GM19023 (cell line): ENCODE measurements around the gene KDM2A.

Experiments
- ATAC-seq: cut with Tn5 transposase; IDR thresholded peaks from one replicate; pipeline ENCODE4 v1.9.1; 2021; ENCODE audit warnings: mild to moderate bottlenecking, moderate library complexity; ENCODE audit not compliant: unreplicated experiment

Gene KDM2A

DNA sequence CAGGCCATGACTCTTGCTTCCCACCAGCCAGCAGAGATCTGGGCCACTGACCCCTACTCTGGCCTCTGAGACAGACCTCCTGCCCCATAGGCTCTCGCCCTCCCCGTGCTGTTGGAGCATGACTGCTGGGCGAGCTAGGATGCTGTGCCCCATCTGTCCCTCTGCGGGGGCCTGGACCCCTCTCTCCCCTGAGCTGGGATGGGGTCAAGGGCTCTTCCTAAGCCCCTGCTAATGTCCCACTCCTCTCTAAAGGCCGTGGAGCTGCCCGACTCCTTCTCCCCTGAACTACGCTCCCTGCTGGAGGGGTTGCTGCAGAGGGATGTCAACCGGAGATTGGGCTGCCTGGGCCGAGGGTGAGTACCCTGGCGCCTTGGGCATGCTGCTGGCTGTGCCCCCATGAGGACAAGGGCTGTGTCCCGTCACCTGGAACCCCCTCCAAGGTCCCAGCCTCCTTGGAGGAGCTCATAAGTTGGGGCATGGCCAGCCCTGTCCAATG is 163.9 kb downstream of the KDM2A start:
- ATAC-seq: no peak

DNA sequence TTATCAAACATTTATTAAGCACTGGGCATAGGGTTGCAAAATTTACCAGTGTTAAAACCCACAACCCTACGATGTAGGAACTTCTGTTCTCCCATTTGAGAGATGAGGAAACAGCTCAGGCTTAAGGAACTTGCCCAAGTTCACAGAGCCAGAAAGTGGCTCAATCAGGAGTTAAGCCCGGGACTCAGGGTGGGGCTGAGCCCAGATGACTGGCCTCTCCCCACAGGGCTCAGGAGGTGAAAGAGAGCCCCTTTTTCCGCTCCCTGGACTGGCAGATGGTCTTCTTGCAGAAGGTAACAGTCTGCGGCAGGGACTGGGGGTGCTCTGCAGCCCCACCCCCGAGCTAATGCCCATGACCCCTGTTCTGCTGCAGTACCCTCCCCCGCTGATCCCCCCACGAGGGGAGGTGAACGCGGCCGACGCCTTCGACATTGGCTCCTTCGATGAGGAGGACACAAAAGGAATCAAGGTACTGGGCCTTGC is 164.5 kb downstream of the KDM2A start:
- ATAC-seq: no peak

DNA sequence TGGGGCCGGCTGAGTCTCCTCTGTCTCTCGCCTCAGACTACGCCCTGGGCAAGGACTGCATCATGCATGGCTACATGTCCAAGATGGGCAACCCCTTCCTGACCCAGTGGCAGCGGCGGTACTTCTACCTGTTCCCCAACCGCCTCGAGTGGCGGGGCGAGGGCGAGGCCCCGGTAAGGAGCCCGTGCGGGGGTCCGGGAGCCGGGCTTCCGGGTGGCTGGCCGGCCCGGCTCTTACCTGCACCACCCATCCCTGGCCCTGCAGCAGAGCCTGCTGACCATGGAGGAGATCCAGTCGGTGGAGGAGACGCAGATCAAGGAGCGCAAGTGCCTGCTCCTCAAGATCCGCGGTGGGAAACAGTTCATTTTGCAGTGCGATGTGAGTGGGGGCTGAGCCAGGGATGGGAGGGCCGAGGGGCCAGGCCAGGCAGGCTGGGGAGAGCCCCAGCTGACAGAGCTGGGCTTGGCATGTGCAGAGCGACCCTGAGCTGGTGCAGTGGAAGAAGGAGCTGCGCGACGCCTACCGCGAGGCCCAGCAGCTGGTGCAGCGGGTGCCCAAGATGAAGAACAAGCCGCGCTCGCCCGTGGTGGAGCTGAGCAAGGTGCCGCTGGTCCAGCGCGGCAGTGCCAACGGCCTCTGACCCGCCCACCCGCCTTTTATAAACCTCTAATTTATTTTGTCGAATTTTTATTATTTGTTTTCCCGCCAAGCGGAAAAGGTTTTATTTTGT is 165.9 kb downstream of the KDM2A start:
- no peak for ATAC-seq

DNA sequence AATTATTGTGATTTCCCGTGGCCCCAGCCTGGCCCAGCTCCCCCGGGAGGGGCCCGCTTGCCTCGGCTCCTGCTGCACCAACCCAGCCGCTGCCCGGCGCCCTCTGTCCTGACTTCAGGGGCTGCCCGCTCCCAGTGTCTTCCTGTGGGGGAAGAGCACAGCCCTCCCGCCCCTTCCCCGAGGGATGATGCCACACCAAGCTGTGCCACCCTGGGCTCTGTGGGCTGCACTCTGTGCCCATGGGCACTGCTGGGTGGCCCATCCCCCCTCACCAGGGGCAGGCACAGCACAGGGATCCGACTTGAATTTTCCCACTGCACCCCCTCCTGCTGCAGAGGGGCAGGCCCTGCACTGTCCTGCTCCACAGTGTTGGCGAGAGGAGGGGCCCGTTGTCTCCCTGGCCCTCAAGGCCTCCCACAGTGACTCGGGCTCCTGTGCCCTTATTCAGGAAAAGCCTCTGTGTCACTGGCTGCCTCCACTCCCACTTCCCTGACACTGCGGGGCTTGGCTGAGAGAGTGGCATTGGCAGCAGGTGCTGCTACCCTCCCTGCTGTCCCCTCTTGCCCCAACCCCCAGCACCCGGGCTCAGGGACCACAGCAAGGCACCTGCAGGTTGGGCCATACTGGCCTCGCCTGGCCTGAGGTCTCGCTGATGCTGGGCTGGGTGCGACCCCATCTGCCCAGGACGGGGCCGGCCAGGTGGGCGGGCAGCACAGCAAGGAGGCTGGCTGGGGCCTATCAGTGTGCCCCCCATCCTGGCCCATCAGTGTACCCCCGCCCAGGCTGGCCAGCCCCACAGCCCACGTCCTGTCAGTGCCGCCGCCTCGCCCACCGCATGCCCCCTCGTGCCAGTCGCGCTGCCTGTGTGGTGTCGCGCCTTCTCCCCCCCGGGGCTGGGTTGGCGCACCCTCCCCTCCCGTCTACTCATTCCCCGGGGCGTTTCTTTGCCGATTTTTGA is 166.8 kb downstream of the KDM2A start:
- ATAC-seq: no peak

DNA sequence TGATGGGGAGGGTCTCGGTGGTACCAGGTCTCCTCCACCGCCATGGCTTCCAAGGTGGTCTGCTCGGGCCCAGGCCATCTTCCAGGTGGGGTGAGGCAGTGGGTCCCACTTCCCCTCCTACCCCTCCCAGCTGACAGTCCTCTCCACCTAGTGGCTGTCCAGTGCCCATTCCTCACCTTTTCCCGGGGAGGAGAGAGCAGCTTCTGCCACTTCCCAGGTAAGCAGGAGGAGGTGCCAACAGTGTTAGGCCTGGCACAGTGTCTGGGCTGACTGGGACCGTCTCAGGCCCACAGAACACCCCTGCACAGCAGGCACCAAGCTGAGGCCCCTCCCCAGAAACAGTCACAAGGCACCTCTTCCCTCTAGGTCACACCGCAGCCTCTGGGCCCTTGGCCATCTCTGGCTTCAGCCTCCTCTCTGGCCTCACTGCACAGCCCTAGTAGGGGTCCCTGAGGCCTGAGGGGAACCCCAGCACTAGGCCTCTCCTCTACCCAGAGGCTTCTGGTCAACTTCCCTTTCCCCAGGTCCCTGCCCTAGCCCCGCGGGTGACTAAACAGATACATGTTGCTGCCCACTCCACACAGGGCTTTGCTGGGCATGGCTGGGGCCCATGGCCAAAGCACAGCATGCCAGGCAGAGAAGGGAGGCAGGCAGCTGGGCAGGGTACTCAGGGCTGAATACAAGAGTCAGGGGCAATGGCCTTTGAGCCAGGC is 167.7 kb downstream of the KDM2A start:
- no peak for ATAC-seq

- ATAC-seq: no peak
Measured at GRCh38 chr11:67287355-67288197, 168.5 kb downstream of the KDM2A start.

DNA sequence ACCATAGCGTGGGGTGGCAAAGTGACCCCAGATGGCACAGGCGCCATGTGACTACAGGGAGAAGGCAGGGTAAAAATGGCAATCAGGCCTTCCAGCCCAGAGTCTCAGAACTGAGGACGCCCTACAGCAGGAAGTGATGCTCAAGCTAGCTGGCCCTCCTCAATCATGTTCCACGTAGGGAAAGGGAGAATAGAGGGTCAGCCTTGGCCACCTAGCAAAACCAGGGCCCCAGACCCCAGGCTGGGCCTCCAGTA is 169.1 kb downstream of the KDM2A start:
- no peak for ATAC-seq

DNA sequence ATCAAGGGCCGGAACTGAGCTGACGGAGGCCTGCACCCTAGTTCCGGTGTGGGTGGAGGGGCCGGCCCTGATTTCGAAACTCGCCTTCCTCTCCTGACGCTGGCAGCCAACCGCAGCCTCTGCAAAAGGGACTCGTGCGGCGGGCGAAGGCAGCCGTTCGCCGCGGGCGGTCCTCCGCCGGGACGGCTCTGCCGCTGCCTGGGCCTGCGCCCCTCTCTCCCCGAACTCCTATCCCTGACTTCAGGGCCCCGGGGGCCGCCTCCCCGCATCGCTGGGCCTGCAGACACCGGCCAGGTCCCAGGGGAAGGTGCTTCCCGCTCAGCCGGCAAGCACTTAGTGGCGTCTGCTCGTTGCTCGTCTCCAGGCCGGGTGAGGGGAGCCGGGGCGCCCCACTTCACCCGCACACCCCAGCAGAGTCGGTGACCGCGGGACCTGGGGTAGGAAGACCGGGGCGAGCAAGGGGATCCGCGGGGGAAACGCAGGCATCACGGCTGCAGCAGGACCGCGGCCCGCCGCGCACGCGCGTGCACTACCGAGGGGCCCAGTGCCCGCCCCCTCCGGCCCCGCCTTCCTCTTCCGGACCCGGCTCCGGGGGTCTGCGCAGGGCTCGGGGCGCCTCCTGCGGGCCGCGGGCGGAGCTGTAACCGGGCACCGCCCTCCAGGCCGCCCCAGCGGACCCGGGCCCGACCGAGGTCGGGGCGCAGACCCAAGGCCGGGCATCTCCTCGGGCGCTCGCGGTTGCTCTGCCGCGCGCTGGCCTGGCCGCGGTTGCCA is 169.6 kb downstream of the KDM2A start:
- ATAC-seq: peak; percentile 66

DNA sequence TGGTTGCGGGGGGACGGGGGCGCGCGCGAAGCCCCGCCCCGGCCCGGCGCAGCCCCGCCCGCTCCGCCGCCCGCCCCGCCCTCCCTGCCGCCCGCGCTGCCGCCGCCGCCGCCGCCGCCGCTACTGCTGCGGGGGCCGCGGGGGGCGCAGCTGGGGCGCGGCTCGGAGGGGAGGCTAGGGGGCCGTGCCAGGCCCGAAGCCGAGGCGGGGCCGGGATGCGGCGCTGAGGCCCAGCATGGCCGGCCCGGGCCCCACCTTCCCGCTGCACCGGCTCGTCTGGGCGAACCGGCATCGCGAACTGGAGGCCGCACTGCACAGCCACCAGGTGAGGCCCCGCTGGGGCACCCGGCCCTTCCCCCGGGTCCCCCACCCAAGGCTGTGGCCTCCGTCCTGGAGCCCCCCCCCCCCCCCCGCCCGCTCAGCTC is 170.2 kb downstream of the KDM2A start, which contains the start of gene ANKRD13D:
ANKRD13D (plus strand) TSS at position 78 of the 425 bp plus-strand sequence; CDS start at position 236, 158 bp downstream.
- ATAC-seq: peak; percentile 53

DNA sequence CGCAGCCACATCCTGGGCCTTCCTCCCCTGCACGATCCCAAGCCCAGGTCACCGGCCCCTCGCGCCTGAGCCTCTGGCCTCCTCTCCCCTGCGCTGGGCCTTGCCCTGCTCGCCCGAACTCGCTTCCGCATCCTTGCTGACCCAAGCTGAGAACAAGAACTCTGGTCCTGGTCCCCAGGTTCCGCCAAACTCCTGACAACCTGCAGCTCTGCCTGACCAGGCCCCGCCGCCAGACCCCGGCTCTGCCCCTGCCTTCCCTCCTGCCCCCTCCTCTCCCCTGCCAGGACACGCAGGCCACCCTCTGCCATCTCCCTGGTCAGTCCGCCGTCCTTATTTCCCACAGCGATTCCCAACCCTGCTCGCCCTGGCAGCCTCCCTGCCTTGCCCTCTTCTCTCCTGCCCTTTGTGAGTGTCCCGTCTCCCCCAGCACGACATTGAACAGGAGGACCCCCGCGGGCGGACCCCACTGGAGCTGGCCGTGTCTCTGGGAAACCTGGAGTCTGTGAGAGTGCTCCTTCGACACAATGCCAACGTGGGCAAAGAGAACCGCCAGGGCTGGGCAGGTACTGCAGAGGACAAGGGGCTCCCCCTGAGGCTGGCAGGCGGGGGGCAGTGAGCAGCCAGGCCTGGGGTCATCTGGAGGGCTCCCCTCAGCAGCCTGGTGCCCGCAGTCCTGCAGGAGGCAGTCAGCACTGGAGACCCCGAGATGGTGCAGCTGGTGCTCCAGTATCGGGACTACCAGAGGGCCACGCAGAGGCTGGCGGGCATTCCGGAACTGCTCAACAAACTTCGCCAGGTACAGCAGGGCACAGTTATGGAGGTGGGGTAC is 170.8 kb downstream of the KDM2A start:
- no peak for ATAC-seq

- ATAC-seq: no peak
Measured at GRCh38 chr11:67290801-67291200, 171.7 kb downstream of the KDM2A start.

DNA sequence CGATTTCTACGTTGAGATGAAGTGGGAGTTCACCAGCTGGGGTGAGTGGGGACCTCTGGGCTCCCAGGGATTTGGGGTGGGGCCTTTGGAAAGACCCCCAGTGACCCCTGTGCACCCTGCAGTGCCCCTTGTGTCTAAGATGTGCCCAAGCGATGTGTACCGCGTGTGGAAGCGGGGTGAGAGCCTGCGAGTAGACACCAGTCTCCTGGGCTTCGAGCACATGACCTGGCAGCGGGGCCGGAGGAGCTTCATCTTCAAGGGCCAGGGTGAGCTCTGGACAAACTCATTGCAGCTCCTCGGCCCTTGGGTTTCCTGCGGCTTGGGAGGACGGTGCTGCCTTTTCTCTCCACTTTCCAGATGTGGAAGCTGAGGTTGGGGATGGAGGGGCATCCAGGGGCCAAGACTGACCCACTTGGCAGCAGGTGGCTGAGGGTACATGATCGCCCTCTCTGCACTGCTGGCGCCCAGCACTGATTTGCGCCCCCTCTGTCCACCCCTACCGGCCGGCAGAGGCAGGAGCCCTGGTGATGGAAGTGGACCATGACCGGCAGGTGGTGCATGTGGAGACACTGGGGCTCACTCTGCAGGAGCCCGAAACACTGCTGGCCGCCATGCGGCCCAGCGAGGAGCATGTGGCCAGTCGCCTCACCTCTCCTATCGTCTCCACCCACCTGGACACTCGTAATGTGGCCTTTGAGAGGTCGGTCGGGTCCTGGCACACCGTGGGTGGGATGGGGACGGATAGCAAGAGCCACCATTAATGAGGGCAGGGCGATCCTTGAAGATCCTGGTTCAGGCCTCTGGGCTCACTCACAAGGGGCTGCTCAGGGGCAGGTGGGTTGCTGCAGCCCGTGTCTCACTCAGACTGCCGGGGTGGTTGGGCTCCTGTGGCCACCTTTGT is 172.7 kb downstream of the KDM2A start:
- ATAC-seq: no peak

DNA sequence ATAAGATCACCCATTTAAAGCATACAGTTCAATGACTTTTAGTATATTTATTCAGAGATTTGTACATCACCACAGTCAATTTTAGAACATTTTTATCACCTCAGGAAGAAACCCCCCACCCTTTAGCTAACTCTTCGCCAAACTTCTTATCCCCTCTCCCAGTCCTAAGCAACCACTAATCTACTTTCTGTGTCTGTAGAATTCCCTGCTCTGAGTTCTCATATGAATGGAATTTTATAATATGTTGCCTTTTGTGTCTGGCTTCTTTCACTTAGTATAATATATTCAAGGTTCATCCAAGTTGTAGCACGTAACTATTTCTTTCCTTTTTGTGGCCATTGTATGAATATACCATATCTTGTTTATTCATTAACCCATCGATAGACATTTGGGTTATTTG is 173.6 kb downstream of the KDM2A start:
- ATAC-seq: no peak

DNA sequence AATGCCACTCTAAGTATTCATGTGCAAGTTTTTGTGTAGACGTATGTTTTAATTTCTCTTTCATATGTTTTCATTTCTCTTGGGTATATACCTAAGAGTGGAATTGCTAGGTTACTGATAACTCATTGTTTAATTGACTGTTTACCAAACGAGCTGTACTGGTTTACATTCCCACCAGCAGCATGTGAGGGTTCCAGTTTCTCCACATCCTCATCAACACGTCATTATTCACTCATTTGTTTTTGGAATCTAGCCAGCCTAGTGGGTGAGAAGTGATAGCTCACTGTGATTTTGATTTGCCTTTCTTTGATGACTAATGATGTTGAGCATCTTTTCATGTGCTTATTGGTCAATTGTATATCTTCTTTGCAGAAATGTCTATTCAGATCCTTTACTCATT is 174.0 kb downstream of the KDM2A start:
- no peak for ATAC-seq

GRCh38 chr11:67295846-67296245 is 176.8 kb downstream of the KDM2A start:
- no peak for ATAC-seq

- no peak for ATAC-seq
Measured at GRCh38 chr11:67298786-67299185, 179.7 kb downstream of the KDM2A start.

- ATAC-seq: no peak
Measured at GRCh38 chr11:67299471-67300191, 180.6 kb downstream of the KDM2A start.
